Superior temporal gyrus (tissue), 1 donor: ENCODE results near the gene E2F1.

ENCODE experiments used
- DNase-seq: peaks from one replicate; pipeline ENCODE4 v3.0.0-alpha.2; 2016; ENCODE audit errors: extremely low spot score

E2F1 gene

GRCh38 chr20:33686100-33686983 lies at the start of gene E2F1:
Gene E2F1, minus strand, starts transcription at chr20:33686385. Its CDS starts 121 bp downstream, at chr20:33686264.
- DNase-seq: peak; percentile 95

GRCh38 chr20:33733654-33734576 lies 47.7 kb upstream of the E2F1 start:
- DNase-seq: no peak

GRCh38 chr20:33732166-33732970 lies 46.2 kb upstream of the E2F1 start:
- peak; percentile 83 for DNase-seq

- DNase-seq: peak; percentile 82
Measured at GRCh38 chr20:33731693-33732165, 45.5 kb upstream of the E2F1 start, which contains the start of gene ZNF341. Gene ZNF341, plus strand, starts transcription at chr20:33731996. Its CDS starts 26 bp downstream, at chr20:33732022.

GRCh38 chr20:33730946-33731692 lies 44.9 kb upstream of the E2F1 start:
- no peak for DNase-seq

GRCh38 chr20:33729101-33729500 lies 42.9 kb upstream of the E2F1 start:
- no peak for DNase-seq

GRCh38 chr20:33728463-33728862 lies 42.3 kb upstream of the E2F1 start:
- no peak for DNase-seq

GRCh38 chr20:33727806-33728205 lies 41.6 kb upstream of the E2F1 start:
- DNase-seq: no peak

GRCh38 chr20:33727115-33727479 lies 40.9 kb upstream of the E2F1 start:
- no peak for DNase-seq

GRCh38 chr20:33725607-33726264 lies 39.6 kb upstream of the E2F1 start:
- DNase-seq: no peak

- no peak for DNase-seq
Measured at GRCh38 chr20:33724439-33725094, 38.4 kb upstream of the E2F1 start.

- no peak for DNase-seq
Measured at GRCh38 chr20:33721391-33722140, 35.4 kb upstream of the E2F1 start.

GRCh38 chr20:33719989-33720709 lies 34.0 kb upstream of the E2F1 start, which contains the start of gene PXMP4:
Gene PXMP4, minus strand, starts transcription at chr20:33720310. Its CDS starts 103 bp downstream, at chr20:33720207.
- DNase-seq: peak; percentile 100

- DNase-seq: no peak
Measured at GRCh38 chr20:33719277-33719988, 33.2 kb upstream of the E2F1 start.

GRCh38 chr20:33716498-33716897 lies 30.3 kb upstream of the E2F1 start:
- DNase-seq: no peak

- no peak for DNase-seq
Measured at GRCh38 chr20:33713865-33714367, 27.7 kb upstream of the E2F1 start.

- no peak for DNase-seq
Measured at GRCh38 chr20:33711446-33711738, 25.2 kb upstream of the E2F1 start.
